Ammon's horn (tissue), 1 donor: ENCODE measurements around the gene CDON.
A peak's percentile ranks its signal among the peaks of the same experiment; 100 is the strongest.

Experiments
- DNase-seq: peaks from one replicate; pipeline ENCODE4 v3.0.0-alpha.2; 2016; ENCODE audit warnings: low spot score

CDON gene, protein sequence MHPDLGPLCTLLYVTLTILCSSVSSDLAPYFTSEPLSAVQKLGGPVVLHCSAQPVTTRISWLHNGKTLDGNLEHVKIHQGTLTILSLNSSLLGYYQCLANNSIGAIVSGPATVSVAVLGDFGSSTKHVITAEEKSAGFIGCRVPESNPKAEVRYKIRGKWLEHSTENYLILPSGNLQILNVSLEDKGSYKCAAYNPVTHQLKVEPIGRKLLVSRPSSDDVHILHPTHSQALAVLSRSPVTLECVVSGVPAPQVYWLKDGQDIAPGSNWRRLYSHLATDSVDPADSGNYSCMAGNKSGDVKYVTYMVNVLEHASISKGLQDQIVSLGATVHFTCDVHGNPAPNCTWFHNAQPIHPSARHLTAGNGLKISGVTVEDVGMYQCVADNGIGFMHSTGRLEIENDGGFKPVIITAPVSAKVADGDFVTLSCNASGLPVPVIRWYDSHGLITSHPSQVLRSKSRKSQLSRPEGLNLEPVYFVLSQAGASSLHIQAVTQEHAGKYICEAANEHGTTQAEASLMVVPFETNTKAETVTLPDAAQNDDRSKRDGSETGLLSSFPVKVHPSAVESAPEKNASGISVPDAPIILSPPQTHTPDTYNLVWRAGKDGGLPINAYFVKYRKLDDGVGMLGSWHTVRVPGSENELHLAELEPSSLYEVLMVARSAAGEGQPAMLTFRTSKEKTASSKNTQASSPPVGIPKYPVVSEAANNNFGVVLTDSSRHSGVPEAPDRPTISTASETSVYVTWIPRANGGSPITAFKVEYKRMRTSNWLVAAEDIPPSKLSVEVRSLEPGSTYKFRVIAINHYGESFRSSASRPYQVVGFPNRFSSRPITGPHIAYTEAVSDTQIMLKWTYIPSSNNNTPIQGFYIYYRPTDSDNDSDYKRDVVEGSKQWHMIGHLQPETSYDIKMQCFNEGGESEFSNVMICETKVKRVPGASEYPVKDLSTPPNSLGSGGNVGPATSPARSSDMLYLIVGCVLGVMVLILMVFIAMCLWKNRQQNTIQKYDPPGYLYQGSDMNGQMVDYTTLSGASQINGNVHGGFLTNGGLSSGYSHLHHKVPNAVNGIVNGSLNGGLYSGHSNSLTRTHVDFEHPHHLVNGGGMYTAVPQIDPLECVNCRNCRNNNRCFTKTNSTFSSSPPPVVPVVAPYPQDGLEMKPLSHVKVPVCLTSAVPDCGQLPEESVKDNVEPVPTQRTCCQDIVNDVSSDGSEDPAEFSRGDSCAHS (N-terminal part only)

DNA sequence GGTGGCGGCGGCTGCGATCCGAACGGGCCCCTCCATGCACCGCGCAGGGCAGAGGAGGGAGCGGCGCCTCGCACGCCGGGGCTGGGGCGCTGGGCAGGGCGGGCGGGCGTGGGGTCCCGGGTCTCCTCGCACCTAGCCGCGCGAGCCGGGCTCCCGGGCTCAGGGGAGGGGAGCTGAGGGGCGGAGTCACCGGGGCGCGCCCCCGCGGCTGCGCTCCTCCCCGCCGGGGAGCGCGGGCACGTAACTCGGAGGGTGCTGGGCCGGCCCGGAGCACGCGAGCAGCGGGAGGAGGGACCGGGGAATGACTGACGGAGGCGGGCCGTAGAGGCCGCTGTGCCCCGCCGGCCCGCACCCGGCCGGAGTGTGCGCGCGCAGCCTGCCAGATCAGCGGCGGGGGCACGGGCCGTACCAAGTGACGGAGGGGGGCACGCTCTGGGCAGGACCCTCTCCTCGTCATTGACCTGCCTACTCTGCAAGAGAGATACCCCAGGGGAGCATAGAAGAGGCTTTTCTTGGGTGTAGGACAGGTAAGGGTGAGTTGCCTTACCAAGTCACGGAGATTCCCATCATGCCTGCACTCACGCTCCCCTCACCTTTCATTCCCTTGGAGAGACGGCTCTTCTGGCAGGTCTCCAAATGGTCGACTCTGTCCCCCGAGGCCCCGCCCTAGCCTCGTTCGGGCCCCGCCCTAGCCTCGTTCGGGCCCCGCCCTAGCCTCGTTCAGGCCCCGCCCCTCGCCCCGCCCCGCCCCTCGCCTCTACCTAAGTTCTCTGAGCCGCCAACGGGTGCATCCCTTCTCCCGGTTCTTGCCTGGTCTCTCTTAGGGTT is at the start of gene CDON:
TSS of gene CDON (minus strand) at position 188 of the 828 bp plus-strand sequence. CDS start 39,390 bp downstream, outside the sequence.
- peak; percentile 93 for DNase-seq

DNA sequence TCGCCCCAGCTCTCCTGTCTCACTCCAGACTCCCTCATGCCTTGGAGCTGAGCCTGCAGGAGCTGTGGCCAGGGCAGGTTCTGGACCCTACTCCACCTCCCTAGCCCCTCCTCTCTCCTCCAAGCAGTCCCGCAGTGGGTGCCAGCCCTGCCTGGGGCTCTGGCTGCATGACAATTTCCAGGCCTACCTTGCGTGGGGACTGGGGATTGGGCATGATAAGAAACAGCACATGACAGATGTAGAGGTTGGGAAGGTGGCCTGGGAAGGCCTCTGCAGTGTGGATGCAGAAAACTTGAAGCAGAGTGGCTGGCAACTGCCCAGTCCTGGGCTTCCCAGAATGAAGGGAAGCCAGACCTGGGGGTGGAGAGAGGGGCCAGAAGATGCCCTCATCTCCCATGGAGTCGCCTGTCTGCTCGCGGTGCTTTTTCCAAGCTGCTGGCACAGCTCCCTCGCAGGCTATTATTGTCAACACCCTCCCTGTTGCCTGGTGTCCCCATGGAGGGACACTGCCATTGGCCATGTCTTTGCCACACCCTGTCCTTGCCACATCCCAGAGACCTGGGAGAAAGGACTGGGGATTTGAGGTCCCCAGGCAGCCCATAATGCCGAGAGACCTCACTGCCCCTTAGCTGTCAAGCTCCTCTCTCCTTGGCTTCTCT is 48.9 kb upstream of the CDON start:
- no peak for DNase-seq

DNA sequence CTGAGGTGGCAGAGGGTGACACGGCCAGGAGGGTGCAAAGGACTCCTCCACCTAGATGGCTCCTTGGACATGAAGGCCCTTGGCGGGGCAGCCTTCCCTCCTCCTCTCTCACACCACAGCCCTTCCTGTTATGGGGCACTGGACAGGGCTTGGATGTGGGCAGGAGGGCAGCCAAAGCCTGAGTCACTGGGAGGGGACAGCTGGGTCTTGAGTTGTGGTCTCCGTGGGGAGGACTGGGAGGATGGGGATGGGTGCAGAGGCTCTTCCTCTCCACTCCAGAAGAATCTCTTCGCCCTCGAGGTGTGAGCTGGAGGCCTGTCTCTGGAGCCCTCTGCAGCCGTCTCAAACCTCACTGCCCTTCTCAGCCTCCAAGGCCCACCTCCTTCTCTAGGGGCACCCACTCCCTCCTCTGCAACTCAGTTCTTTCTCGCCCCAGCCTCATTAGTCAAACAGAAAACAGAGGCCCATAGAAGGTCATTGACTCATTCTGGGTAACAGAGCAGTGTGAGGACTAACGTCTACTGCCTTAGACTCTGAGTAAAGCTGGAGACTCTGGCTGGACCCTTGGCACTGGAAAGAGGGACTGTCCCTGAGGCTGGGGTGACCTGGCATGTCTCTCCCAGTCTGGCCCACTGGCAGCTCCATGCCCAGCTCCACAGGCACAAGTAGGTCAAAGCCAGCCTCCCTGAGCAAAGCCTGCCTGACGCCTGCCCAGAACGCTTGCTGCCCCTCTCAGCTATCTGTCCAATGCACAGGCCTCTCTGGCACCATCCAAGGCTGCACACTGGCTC is 47.5 kb upstream of the CDON start:
- DNase-seq = peak; percentile 56

DNA sequence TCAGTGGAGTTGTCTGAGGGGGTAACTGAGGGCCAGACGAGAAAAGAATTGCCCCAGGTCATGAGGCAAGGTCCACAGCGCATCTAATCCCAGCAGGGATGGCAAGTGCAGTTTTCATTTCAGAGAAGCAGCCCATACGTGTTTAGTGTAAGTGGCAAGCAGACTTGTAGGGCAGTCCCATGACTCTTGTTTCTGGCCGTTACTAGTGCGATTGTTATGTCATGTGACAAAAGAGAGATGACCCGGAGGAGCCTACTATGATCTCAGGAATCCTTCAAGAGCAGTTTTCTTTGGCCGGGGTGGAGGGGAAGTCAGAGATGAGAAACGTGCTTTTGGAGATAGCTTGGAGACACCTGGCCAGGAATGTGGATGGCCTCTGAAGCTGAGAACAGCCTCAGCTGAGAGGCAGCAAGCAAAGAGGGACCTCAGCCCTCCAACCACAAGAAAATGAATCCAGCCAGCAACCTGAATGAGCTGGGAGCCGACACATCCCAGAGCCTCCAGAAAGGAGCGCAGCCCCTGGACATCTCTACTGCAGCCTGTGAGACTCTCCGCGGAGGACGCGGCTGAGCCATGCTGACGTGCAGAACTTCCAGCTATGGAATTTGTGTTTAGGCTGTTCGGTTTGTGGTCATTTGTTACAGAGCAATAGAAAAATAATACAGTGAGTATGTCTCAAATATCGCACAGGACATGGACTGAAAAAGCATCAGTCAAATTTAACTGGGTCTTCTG is 44.1 kb upstream of the CDON start:
- DNase-seq = no peak

DNA sequence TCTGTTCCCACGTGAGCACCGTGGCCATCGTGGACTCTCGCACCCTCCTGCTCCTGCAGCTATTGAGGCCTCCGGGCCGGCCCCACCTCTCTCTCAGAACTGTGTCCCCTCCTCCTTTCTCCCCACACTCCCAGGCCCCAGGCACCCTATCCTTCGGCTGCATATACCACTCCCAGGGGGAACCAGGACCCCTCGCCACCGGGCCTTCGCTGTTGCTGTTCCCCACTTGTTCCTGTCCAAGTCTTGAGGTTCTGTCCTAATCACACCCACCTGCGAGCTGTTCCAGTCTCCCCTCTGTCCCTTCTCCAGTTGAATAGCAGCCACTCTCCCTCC is 43.0 kb upstream of the CDON start:
- DNase-seq = no peak

DNA sequence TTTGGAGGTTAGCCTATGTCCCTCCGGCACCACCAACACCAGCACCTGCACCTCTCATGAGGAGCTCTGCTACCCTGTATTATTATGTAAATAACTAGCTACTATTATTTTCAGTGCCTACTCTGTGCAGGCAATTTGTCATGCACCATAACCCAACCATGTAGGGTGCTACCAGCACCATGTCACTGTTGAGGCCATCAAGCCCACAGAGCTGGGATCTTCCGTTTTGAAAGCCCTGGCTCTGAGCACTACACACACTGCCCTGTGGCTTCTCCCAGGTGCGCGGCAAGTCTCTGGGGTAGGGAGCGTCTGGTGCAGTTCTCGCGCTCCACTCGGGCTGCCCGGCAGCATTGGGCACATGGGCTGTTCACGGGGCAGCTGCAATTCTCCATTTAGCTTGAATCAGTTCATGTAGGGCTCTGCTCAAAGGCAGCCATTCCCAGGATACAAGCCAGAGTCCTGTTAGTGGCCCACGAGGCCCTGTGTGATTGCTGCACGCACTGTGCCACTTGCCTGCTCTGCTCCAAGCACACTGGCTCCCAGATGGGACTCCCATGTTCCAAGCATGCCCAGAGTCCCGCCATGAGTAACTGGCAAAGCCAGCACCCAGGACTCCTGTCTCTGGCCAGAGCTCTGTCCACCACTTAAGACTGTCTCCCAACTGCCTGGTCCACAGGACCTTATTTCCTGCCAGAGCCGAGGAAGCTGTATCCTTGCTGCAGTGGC is 42.5 kb upstream of the CDON start:
- no peak for DNase-seq

DNA sequence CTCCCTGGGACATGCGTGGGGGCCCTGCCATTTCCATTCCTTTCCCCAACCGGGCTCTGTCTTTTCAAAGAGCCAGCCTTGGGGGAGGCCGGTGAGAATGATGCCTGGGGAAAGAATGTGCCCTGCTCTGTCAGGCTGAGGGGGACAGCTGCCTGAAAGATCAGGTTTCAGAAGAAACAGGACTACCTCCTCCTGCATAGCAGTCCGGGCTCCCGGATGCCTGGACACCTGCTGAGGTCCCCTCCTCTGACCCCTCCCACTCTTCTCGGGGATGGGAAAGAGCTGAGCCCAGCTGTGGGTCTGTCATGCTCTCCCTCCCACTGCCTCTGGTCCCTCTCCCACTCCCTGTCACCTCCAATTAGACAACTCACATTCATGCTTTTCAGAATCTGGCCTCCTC is 41.8 kb upstream of the CDON start:
- DNase-seq = no peak

DNA sequence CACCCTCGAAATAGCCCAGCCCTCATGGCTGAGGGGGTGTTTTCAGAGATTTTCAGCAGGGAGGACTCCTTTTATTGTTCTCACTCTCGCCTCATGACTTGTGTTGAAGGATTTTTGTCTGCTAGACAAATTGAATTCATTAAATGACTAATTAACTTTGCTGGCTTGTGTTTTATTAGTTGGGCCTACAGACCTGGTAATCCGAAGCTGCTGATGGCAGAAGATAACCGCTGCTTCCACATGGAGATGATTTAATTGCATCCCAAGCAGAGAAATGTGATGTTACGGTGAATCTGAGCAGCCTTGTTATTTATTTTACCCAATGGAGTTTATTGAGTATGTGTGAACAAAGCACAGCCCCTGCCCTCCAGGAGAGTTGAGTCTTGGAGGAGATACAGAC is 40.5 kb upstream of the CDON start:
- DNase-seq = no peak

DNA sequence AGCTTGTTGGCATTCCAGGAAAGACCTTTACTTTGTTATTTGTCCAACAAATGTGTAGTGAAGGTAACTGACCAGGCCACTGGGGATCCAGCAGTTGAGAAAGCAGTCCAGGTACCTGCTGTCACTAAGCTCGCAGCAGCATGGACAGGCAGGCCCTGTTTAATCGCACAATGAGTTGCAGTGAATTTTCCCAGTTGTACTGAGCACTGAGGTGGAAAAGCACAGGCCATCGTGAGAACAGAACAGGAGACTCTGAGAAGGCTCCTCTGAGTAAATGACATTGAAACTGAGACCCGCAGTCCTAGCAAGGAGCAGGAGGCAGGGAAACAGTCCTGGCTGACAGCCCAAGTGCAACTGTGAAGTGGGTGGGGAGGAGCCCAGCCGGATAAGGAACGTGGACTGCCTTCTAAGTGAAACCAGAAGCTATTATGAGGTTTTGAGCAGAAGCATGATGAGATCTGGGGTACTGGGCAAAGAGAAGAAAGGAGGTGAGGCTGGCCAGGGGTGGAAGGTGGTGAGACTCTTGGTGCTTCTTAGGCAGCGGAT is 39.8 kb upstream of the CDON start:
- no peak for DNase-seq

DNA sequence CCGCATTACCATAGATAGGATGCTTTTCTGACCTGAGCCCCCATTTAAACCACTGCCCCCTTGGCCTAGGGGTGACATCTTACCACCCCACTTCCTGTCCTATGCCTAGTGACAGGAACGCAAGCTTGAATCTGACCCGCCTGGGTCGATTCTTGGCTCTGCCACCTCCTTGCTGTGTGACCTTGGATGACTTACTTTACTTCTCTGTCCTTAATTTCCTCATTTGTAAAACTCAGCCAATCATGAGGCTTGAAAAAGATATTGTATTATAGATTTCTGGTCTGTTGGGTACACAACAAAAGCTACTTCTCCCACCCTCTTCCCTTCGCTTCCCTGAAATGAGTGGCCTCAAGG is 39.2 kb upstream of the CDON start:
- no peak for DNase-seq

DNA sequence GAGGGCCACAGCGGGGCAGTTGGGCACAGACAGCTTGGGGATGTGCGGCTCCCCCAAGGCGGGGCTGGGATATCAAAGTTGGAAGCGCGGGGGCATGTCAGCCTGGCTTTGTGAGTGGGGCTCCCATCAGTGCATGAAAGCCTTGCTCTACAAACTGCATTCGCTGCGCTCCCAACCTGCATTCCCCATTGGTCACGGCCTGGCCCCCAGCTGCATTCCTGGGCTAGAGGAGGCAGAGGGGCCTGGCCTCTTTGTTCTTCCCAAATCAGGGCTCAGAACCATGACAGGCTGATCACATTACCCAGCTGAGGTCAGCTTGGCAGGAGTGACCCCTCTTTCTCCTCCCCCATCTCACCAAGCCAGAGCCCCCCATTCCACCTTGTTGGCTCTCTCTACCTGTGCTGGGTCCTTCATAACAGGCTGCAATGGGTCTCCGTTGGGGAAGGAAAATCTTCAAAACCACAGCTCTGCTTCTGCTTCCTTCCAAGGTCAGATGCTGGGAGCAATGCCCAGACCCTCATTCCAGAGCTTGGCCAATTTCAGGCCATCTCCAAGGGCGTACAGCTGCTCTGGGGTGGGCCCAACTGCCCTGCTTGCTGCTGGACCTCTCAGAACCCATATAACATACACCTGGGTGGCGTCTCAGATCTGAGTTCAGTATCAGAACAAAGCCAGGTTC is 38.7 kb upstream of the CDON start:
- DNase-seq = no peak

DNA sequence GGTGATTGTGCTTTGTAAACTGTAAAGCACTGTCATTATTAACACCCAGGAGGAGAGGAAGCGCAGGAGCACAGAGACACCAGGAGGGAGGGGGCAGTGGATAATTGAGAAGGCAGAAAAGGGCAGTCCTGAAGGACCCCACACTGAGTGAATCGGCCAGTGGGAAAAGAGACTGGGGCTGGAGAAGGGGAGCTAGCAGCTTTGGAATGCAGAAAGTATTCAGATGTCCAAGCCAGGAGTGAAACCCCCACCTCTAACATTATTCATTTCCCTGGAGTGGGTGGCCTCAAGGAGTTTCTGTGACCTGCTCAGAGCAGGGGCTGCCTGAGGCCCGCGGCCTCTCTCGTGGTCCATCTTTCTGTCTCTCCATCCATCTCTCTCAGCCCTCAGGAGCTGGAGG is 38.0 kb upstream of the CDON start:
- no peak for DNase-seq

DNA sequence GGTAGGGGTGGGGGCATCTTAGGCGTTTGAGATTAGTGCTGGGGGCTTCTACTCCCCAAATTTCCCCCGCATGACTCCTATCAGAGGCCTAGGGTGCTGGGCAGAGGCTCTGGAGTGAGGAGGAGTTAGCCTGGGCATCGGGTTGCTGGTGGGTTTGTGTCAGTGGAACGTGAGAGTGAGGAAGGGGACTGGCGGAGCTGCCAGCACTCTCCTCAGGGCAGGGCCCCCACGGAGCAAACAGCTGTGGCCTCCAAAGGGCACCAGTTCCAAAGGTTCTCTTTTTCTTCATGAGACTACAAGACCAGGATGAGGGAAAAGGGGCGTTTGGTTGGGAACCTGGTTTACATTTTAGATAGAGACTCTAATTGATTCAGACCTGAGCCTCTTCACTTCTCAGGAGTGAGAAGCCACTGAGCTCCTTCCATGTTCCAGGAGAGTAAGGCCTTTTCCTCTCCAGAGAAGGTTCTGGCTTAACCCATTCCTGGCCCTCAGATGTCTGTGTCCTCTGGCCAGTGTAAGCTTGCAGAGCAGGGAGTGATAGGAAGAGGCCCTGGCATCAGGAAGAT is 35.6 kb upstream of the CDON start:
- no peak for DNase-seq

DNA sequence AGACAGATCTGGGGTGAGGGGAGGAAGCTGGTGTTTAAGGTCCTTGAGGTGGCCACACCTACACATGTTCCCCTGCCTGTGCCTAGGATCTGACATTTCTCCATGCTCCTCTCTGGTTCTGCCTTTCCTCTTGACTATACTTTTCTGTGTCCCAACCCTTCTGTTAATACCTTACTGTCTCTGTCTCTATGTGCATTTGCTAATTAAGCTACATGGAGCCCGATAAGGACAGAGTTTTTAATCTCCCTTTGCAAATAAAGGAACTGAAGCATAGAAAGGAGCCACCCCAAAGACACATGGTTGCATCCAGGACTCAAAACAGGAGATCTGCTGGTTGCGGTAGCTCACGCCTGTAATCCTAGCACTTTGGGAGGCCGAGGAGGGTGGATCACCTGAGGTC is 33.1 kb upstream of the CDON start:
- DNase-seq = no peak

DNA sequence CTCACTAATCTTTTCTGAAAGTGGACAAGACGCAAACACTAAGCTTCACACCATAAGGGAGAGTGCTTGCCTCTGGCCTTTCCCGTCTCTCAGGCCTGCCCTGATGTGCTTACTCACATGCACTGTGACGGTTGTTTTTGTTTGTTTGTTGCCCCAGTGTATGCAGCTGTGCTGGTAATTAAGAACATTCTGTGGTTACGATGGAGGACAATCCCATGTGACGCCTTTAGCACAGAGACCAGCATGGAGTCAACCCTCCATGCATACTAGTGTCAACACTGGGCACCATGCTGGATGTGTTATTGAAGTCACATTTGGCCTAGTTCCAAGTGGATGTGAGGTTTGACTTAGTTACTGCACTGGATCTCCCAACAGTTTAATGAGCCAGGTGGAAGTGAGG is 27.8 kb upstream of the CDON start:
- no peak for DNase-seq

DNA sequence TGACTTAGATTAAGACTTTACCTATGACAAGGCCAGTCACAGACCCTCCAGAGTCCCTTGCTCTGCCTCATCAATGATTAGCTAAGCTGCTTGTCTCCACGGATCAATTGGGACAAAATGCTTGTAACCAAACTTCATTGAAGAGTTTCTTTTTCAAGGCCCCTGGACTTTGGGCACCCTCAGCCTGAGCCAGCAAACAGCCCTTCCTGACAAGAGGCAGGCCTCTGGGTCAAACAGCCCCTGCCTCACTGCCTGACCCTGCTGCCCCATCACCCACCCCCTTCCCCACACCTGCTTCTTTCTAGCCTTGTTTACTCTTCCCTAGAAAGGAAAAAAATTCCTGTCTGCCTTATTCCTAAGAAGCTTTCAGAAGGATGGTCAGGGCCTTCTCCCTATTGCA is 26.3 kb upstream of the CDON start:
- DNase-seq = no peak

DNA sequence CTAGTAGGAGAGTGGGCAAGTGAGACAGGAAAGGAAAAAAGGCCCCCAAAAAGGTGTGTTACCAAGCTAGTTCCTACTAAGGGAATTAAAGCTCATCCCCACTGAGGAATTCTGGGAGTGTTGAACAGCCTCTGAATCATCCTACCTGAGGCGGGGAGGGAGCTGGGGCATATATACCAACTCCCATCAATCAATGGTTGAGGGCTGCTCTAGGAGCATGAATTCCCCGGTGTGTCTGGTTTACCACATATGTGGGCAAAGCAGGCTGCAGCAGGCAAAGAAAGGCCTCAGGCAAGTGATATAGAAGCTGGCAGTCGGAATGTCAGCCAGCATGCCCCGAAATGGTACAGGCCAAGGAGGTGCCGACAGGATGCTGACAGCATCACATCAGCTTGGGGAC is 23.6 kb upstream of the CDON start:
- no peak for DNase-seq

DNA sequence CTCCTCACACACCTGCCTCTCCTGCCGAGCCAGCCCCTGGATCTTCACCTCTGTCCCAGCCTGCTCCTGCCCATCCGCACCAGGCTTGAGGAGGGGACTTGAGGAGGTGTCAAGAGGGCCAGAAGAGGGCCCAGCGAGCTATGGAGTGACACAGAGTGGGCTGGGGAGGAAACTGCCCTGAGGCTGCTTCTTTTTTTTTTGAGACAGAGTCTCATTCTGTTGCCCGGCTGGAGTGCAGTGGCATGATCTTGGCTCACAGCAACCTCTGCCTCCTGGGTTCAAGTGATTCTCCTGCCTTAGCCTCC is 21.9 kb upstream of the CDON start:
- DNase-seq = no peak
